ENCODE measurements around the gene UQCC2.

DNA sequence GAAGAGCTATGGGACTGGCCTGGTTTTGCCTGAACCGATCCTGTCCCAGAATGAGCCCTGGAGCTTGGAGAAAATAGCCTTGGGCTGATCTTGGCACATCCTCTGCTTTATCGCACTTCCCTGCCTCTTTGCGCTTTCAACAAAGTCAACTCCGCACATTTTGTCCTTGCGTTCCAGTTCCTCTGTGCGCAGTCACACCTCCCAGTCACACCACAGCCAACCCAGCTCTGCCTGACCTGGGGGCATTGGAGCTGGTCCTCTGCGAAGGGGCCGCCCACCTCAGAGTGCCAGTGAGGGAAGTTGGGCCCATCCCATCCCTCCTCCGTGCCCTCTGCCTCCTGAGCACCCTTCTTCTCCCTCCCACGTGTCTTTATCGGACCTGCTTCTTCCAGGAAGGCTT lies 16.9 kb upstream of the UQCC2 start:
- TF ChIP-seq POLR2A (IDR thresholded peaks at IDR 0.05) = no peak
- TF ChIP-seq, protein P1, sequence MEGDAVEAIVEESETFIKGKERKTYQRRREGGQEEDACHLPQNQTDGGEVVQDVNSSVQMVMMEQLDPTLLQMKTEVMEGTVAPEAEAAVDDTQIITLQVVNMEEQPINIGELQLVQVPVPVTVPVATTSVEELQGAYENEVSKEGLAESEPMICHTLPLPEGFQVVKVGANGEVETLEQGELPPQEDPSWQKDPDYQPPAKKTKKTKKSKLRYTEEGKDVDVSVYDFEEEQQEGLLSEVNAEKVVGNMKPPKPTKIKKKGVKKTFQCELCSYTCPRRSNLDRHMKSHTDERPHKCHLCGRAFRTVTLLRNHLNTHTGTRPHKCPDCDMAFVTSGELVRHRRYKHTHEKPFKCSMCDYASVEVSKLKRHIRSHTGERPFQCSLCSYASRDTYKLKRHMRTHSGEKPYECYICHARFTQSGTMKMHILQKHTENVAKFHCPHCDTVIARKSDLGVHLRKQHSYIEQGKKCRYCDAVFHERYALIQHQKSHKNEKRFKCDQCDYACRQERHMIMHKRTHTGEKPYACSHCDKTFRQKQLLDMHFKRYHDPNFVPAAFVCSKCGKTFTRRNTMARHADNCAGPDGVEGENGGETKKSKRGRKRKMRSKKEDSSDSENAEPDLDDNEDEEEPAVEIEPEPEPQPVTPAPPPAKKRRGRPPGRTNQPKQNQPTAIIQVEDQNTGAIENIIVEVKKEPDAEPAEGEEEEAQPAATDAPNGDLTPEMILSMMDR (IDR thresholded peaks at IDR 0.05) = no peak

Measured in testis (tissue), 2 donors.